ENCODE measurements around the gene DEDD2. TPM values are rescaled to one million over a fixed set of nuclear protein-coding genes. Genes with fewer than 3 reads are reported as not detected.
"Not testable (repeated sequence)": the region's sequence is repeated elsewhere in the genome, so short reads cannot be mapped to it uniquely, and the experiment has no call there.

Gene DEDD2
- polyA plus RNA-seq, 1 of the 3 experiments (the other 2 are of a cell fraction) = 30.2 TPM

GRCh38 chr19:42217520-42218437 is at the start of gene DEDD2 (continued):
- TF ChIP-seq MAX (IDR thresholded peaks at IDR 0.05; ENCODE audit: low read depth) = peak; percentile 53; the same call in 1 of the 2 replicates
- 0 out of 2 replicates have a peak, but pooled peaks have one; percentile 11 for TF ChIP-seq YY1 (IDR thresholded peaks at IDR 0.05; ENCODE audit: low read depth)
- no peak for TF ChIP-seq USF2 (IDR thresholded peaks at IDR 0.05; ENCODE audit: borderline replicate concordance, low read depth, low read length)
- no peak for TF ChIP-seq RCOR1 (IDR thresholded peaks at IDR 0.05; ENCODE audit: low read length)
- TF ChIP-seq JUND (IDR thresholded peaks at IDR 0.05) = no peak
- peak; percentile 98 for TF ChIP-seq NRF1 (IDR thresholded peaks at IDR 0.05; ENCODE audit: low read depth, low read length)
- peak; percentile 84; the same call in 1 of the 2 replicates for TF ChIP-seq MXI1 (IDR thresholded peaks at IDR 0.05; ENCODE audit: low read depth, low read length)
- no peak for TF ChIP-seq SIN3A (IDR thresholded peaks at IDR 0.05; ENCODE audit: borderline replicate concordance, low read depth, low read length)
- TF ChIP-seq USF1 (IDR thresholded peaks at IDR 0.05; ENCODE audit: borderline replicate concordance, low read depth) = no peak
- TF ChIP-seq GATA2 (CRISPR knock-in tag; IDR thresholded peaks at IDR 0.05) = no peak
- TF ChIP-seq NFIC (IDR thresholded peaks at IDR 0.05; ENCODE audit: borderline replicate concordance) = no peak
- no peak for TF ChIP-seq SMC3 (IDR thresholded peaks at IDR 0.05; ENCODE audit: low read depth, low read length)
- no peak for TF ChIP-seq FOXM1 (IDR thresholded peaks at IDR 0.05; ENCODE audit: low read depth)
- TF ChIP-seq GABPA (IDR thresholded peaks at IDR 0.05; ENCODE audit: low read depth) = no peak

- H3K9me2 ChIP-seq; H3K27me3 ChIP-seq (ENCODE audit: insufficient read depth); H3K4me3 ChIP-seq (ENCODE audit: low read depth in 2 of 2, low read length in 1 of 2); H3K9ac ChIP-seq; H3F3A ChIP-seq (replicated peaks; ENCODE audit: insufficient read depth); POLR2A ChIA-PET; H3K36me3 ChIP-seq (replicated peaks in 1 of 2; ENCODE audit: control insufficient read depth in 1 of 2, insufficient read depth in 2 of 2, low read length in 1 of 2); H3K9me3 ChIP-seq; DNase-seq; H4K20me1 ChIP-seq (ENCODE audit: insufficient read depth): not testable (repeated sequence)
- Histone ChIP-seq H3K27ac (ENCODE audit: low read depth in 2 of 2, low read length in 1 of 2) (peak overlapping the region in 1 of 2 experiments; percentile 92; a peak in 3 of 4 replicates), H3K4me1 (ENCODE audit: control insufficient read depth in 1 of 2, insufficient read depth in 2 of 2, low read depth in 1 of 2, low read length in 1 of 2) (peaks cover 13 to 29% of the 10 kb centered on the region in 2 experiments; a peak in 3 of 4 replicates), H3K79me2 (ENCODE audit: insufficient read depth) (peaks cover 27% of the 10 kb centered on the region), H3K4me2 (peak overlapping the region; percentile 84), H2AFZ (ENCODE audit: low read depth) (0 out of 2 replicates have a peak overlapping the region, but pooled peaks have one; percentile 66)
- 96% methylated on average over 25 of the region's 25 CpGs for WGBS (ENCODE audit: low lambda C conversion rate)
- CTCF ChIA-PET = interaction anchor here (0.9 kb wide), 1 partner anchor 12 kb away, joined by 3 read pairs; no protein-coding TSS in a partner anchor
Measured at GRCh38 chr19:42266928-42267603, 49.6 kb upstream of the DEDD2 start.

- H3K4me3 ChIP-seq (ENCODE audit: low read depth in 2 of 2, low read length in 1 of 2); CTCF ChIA-PET; H2AFZ ChIP-seq (ENCODE audit: low read depth); H3K36me3 ChIP-seq (replicated peaks in 1 of 2; ENCODE audit: control insufficient read depth in 1 of 2, insufficient read depth in 2 of 2, low read length in 1 of 2); H3K9ac ChIP-seq; POLR2A ChIA-PET; H4K20me1 ChIP-seq (ENCODE audit: insufficient read depth); H3K9me3 ChIP-seq; H3K9me2 ChIP-seq; H3K27me3 ChIP-seq (ENCODE audit: insufficient read depth); DNase-seq; H3K4me2 ChIP-seq; H3F3A ChIP-seq (replicated peaks; ENCODE audit: insufficient read depth); H3K27ac ChIP-seq (ENCODE audit: low read depth in 2 of 2, low read length in 1 of 2): not testable (repeated sequence)
- Histone ChIP-seq H3K79me2 (ENCODE audit: insufficient read depth) (peaks cover 18% of the 10 kb centered on the region), H3K4me1 (ENCODE audit: control insufficient read depth in 1 of 2, insufficient read depth in 2 of 2, low read depth in 1 of 2, low read length in 1 of 2) (peaks cover 8 to 22% of the 10 kb centered on the region in 2 experiments; a peak in 3 of 4 replicates)
- 91% methylated on average over 4 of the region's 4 CpGs for WGBS (ENCODE audit: low lambda C conversion rate)
Measured at GRCh38 chr19:42266105-42266504, 48.6 kb upstream of the DEDD2 start.
